CD4-positive, alpha-beta T cell treated with Interleukin-15 for 1 hour (primary cell): Measurements from ENCODE around the gene UAP1L1.
A peak's percentile ranks its signal among the peaks of the same experiment; 100 is the strongest.

ENCODE experiments used
- DNase-seq: peaks from one replicate; pipeline ENCODE4 v3.0.0-alpha.2; 2020

UAP1L1 gene

GRCh38 chr9:137077758-137078693 lies 709 bp downstream of the UAP1L1 start:
- DNase-seq = peak; percentile 63

GRCh38 chr9:137078701-137079400 lies 1.5 kb downstream of the UAP1L1 start:
- DNase-seq = no peak

- DNase-seq = no peak
These were observed 2.1 kb downstream of the UAP1L1 start for GRCh38 chr9:137079401-137079787.

- DNase-seq = no peak
These were observed 3.2 kb downstream of the UAP1L1 start for GRCh38 chr9:137080260-137081122.

GRCh38 chr9:137082222-137082924 lies 5.1 kb downstream of the UAP1L1 start:
- DNase-seq = no peak

- no peak for DNase-seq
These were observed 5.6 kb downstream of the UAP1L1 start for GRCh38 chr9:137082925-137083290.

- no peak for DNase-seq
These were observed 6.2 kb downstream of the UAP1L1 start for GRCh38 chr9:137083394-137084004.

GRCh38 chr9:137084526-137084925 lies 7.2 kb downstream of the UAP1L1 start:
- DNase-seq = no peak

- DNase-seq = peak; percentile 39
These were observed 8.7 kb downstream of the UAP1L1 start for GRCh38 chr9:137085920-137086530.

GRCh38 chr9:137086531-137087408 lies 9.5 kb downstream of the UAP1L1 start, which contains the start of gene MAN1B1:
MAN1B1 (plus strand) TSS chr9:137086985; CDS start chr9:137087000, 15 bp downstream.
- peak; percentile 100 for DNase-seq

GRCh38 chr9:137087409-137087925 lies 10.2 kb downstream of the UAP1L1 start:
- no peak for DNase-seq

- no peak for DNase-seq
These were observed 10.8 kb downstream of the UAP1L1 start for GRCh38 chr9:137088121-137088520.

- no peak for DNase-seq
These were observed 12.1 kb downstream of the UAP1L1 start for GRCh38 chr9:137089232-137089947.

GRCh38 chr9:137095664-137096517 lies 18.6 kb downstream of the UAP1L1 start:
- peak; percentile 82 for DNase-seq

GRCh38 chr9:137096785-137097546 lies 19.6 kb downstream of the UAP1L1 start:
- no peak for DNase-seq

GRCh38 chr9:137097761-137098462 lies 20.6 kb downstream of the UAP1L1 start:
- DNase-seq = no peak

GRCh38 chr9:137099231-137099630 lies 21.9 kb downstream of the UAP1L1 start:
- DNase-seq = no peak
